Fibroblast of lung (primary cell): ENCODE measurements around the gene UBL4B. TPM values are rescaled to one million over a fixed set of nuclear protein-coding genes. Genes with fewer than 3 reads are reported as not detected.

Source experiments
- DNase-seq, 2 donors: peaks; one replicate each; pipeline versions ENCODE4 v3.0.0 to v3.0.0-alpha.2; 2010; ENCODE audit warnings: low read depth in 2 of 2
- H2AFZ ChIP-seq: 2 replicates; pipeline ENCODE4 v1.5.1; 2012; ENCODE audit warnings: low read length, control low read depth, inconsistent platforms
- H3K27ac ChIP-seq: 2 replicates; pipeline ENCODE4 v1.5.1; 2011; ENCODE audit warnings: low read length, control low read depth; ENCODE audit not compliant: insufficient read depth
- H3K27me3 ChIP-seq: 2 replicates; pipeline ENCODE4 v1.5.1; 2011; ENCODE audit warnings: mild to moderate bottlenecking, low read length; ENCODE audit not compliant: control insufficient read depth, insufficient read depth
- H3K36me3 ChIP-seq: 2 replicates; pipeline ENCODE4 v1.5.1; 2011; ENCODE audit warnings: low read length; ENCODE audit not compliant: control insufficient read depth, insufficient read depth
- H3K4me1 ChIP-seq: 2 replicates; pipeline ENCODE4 v1.5.1; 2011; ENCODE audit warnings: low read length; ENCODE audit not compliant: control insufficient read depth, insufficient read depth; ENCODE audit errors: extremely low read depth
- H3K4me2 ChIP-seq: 2 replicates; pipeline ENCODE4 v1.5.1; 2011; ENCODE audit warnings: low read length, control low read depth; ENCODE audit not compliant: insufficient read depth; ENCODE audit errors: extremely low read depth
- H3K4me3 ChIP-seq, 4 experiments: fragments of 200-600 bp in 1 of 4; sonication (generic) in 1 of 4; replicated peaks in 1 of 4; 2 replicates each; pipeline ENCODE4 v1.5.1; 2011 to 2016; ENCODE audit warnings: low read length in 4 of 4, low read depth in 3 of 4, mild to moderate bottlenecking in 3 of 4, control low read depth in 2 of 4, inconsistent platforms in 1 of 4, mixed read lengths in 1 of 4; ENCODE audit not compliant: insufficient read depth in 1 of 4; ENCODE audit errors: control extremely low read depth in 1 of 4
- H3K79me2 ChIP-seq: 2 replicates; pipeline ENCODE4 v1.5.1; 2012; ENCODE audit warnings: mild to moderate bottlenecking, low read length, inconsistent platforms; ENCODE audit not compliant: control insufficient read depth, insufficient read depth
- H3K9ac ChIP-seq: 2 replicates; pipeline ENCODE4 v1.5.1; 2011; ENCODE audit warnings: mild to moderate bottlenecking, low read length, control low read depth; ENCODE audit not compliant: insufficient read depth
- H3K9me3 ChIP-seq: 2 replicates; pipeline ENCODE4 v1.5.1; 2012; ENCODE audit warnings: low read depth, low read length; ENCODE audit not compliant: control insufficient read depth, insufficient read depth
- H4K20me1 ChIP-seq: 2 replicates; pipeline ENCODE4 v1.5.1; 2011; ENCODE audit warnings: low read length; ENCODE audit not compliant: control insufficient read depth, insufficient read depth; ENCODE audit errors: extremely low read depth
- CTCF ChIP-seq, 2 donors: IDR thresholded peaks in 1 of 2; conservative IDR thresholded peaks in 1 of 2; 1 replicate in 1 of 2; 2 replicates in 1 of 2; pipeline ENCODE4 v1.5.1; 2011 to 2012; ENCODE audit warnings: low read length in 2 of 2, control low read depth in 1 of 2, inconsistent platforms in 1 of 2, low read depth in 1 of 2, mild to moderate bottlenecking in 1 of 2
- EZH2 ChIP-seq: IDR thresholded peaks from 2 replicates; pipeline ENCODE4 v1.5.1; 2012; ENCODE audit warnings: low read length, control low read depth, mild to moderate bottlenecking; ENCODE audit errors: missing control alignments
- polyA plus RNA-seq, 2 donors: library from polyadenylated mRNA; depleted of rRNA in 1 of 2; stranded (reverse) in 1 of 2; unstranded in 1 of 2; fragments of >200 nt; gene quantifications; 2 replicates each; pipeline ENCODE4 v1.2.1, GENCODE V29; 2011 to 2012; ENCODE audit warnings: missing spikeins in 1 of 2
- total RNA-seq: library from RNA; depleted of rRNA; stranded (reverse); fragments of >200 nt; gene quantifications from 2 replicates; pipeline ENCODE4 v1.2.1, GENCODE V29; 2014

Gene UBL4B
- total and polyA plus RNA-seq, 2 donors (not counting 1 experiment from before 2014, with no cell fraction given): not detected

GRCh38 chr1:110089561-110090275, 22.5 kb upstream of the UBL4B start:
- no peaks in the 10 kb centered on the region for H3K79me2 ChIP-seq
- no peaks in the 10 kb centered on the region for H3K4me1 ChIP-seq
- no peaks in the 10 kb centered on the region for H3K9me3 ChIP-seq
- no peak overlapping the region for H3K27ac ChIP-seq
- peaks cover 19% of the 10 kb centered on the region for H3K27me3 ChIP-seq
- TF ChIP-seq EZH2: no peak
- TF ChIP-seq CTCF (conservative IDR thresholded peaks at IDR 0.05 in 1 of 2, IDR thresholded peaks at IDR 0.05 in 1 of 2; ENCODE audit: low read depth in 1 of 2, low read length in 2 of 2): no peak
- H3K4me3 ChIP-seq: no peak overlapping the region
- H2AFZ ChIP-seq: no peak overlapping the region
- no peak for DNase-seq
- no peaks in the 10 kb centered on the region for H4K20me1 ChIP-seq
- H3K36me3 ChIP-seq: no peaks in the 10 kb centered on the region
- no peak overlapping the region for H3K9ac ChIP-seq
- no peak overlapping the region for H3K4me2 ChIP-seq

GRCh38 chr1:110091381-110091780, 20.9 kb upstream of the UBL4B start:
- Histone ChIP-seq H4K20me1 (no peaks in the 10 kb centered on the region), H3K4me2 (no peak overlapping the region), H3K36me3 (no peaks in the 10 kb centered on the region), H3K9ac (no peak overlapping the region), H3K4me3 (no peak overlapping the region), H3K4me1 (no peaks in the 10 kb centered on the region), H2AFZ (no peak overlapping the region), H3K27me3 (peaks cover 9% of the 10 kb centered on the region), H3K9me3 (no peaks in the 10 kb centered on the region), H3K79me2 (no peaks in the 10 kb centered on the region), H3K27ac (no peak overlapping the region)
- no peak for DNase-seq
- no peak for TF ChIP-seq EZH2
- TF ChIP-seq CTCF (conservative IDR thresholded peaks at IDR 0.05 in 1 of 2, IDR thresholded peaks at IDR 0.05 in 1 of 2; ENCODE audit: low read depth in 1 of 2, low read length in 2 of 2): no peak

- Histone ChIP-seq H3K4me1 (no peaks in the 10 kb centered on the region), H3K9ac (no peak overlapping the region), H3K4me2 (no peak overlapping the region), H3K9me3 (no peaks in the 10 kb centered on the region), H3K36me3 (no peaks in the 10 kb centered on the region), H3K27me3 (peaks cover 8% of the 10 kb centered on the region), H3K27ac (no peak overlapping the region), H2AFZ (no peak overlapping the region), H4K20me1 (no peaks in the 10 kb centered on the region), H3K4me3 (no peak overlapping the region), H3K79me2 (no peaks in the 10 kb centered on the region)
- TF ChIP-seq EZH2 (no peak), CTCF (conservative IDR thresholded peaks at IDR 0.05 in 1 of 2, IDR thresholded peaks at IDR 0.05 in 1 of 2; ENCODE audit: low read depth in 1 of 2, low read length in 2 of 2) (no peak)
- no peak for DNase-seq
Observed at GRCh38 chr1:110091791-110092190, 20.5 kb upstream of the UBL4B start.
